Loucy (cell line): ENCODE measurements around the gene EHF.

Experiments used
- H2AFZ ChIP-seq: fragments of 200-600 bp; sonication (generic); 2 replicates; pipeline ENCODE4 v1.6.0; 2016; ENCODE audit warnings: antibody characterized with exemption, mild to moderate bottlenecking, low read length, moderate library complexity
- H3F3A ChIP-seq: fragments of 200-600 bp; 2 replicates; pipeline ENCODE4 v1.6.0; 2016; ENCODE audit warnings: antibody characterized with exemption, low read depth, mild to moderate bottlenecking
- H3K27me3 ChIP-seq: fragments of 200-600 bp; sonication (generic); 2 replicates; pipeline ENCODE4 v1.6.1; 2014; ENCODE audit warnings: low read length, mild to moderate bottlenecking; ENCODE audit not compliant: insufficient read depth, poor library complexity, severe bottlenecking
- H3K36me3 ChIP-seq: fragments of 200-600 bp; sonication (generic); 2 replicates; pipeline ENCODE4 v1.6.1; 2016; ENCODE audit warnings: low read length; ENCODE audit not compliant: insufficient read depth
- H3K4me1 ChIP-seq: fragments of 200-600 bp; sonication (generic); 2 replicates; pipeline ENCODE4 v1.5.1; 2014; ENCODE audit warnings: low read length, mild to moderate bottlenecking; ENCODE audit not compliant: insufficient read depth, poor library complexity, severe bottlenecking
- H3K4me2 ChIP-seq: fragments of 200-600 bp; sonication (generic); 2 replicates; pipeline ENCODE4 v1.6.0; 2014; ENCODE audit warnings: antibody characterized with exemption, low read length, low read depth, mild to moderate bottlenecking; ENCODE audit not compliant: poor library complexity, severe bottlenecking
- H3K4me3 ChIP-seq: fragments of 200-600 bp; sonication (generic); 2 replicates; pipeline ENCODE4 v1.5.1; 2014; ENCODE audit warnings: low read length, mild to moderate bottlenecking, mixed read lengths; ENCODE audit not compliant: poor library complexity, severe bottlenecking
- H3K79me2 ChIP-seq: fragments of 200-600 bp; sonication (generic); 2 replicates; pipeline ENCODE4 v1.6.1; 2014; ENCODE audit warnings: low read length; ENCODE audit not compliant: insufficient read depth
- H3K9ac ChIP-seq: fragments of 200-600 bp; sonication (generic); 2 replicates; pipeline ENCODE4 v1.6.0; 2014; ENCODE audit warnings: mild to moderate bottlenecking, low read depth, low read length, moderate library complexity; ENCODE audit not compliant: poor library complexity, severe bottlenecking
- H3K9me2 ChIP-seq: fragments of 200-600 bp; sonication (generic); replicated peaks from 2 replicates; pipeline ENCODE4 v1.6.1; 2016; ENCODE audit warnings: low read depth, low read length, mixed read lengths
- H3K9me3 ChIP-seq: fragments of 200-600 bp; sonication (generic); 2 replicates; pipeline ENCODE4 v1.6.1; 2014; ENCODE audit warnings: mild to moderate bottlenecking, antibody characterized with exemption, low read length, low read depth; ENCODE audit not compliant: insufficient read depth
- H4K20me1 ChIP-seq: fragments of 200-600 bp; sonication (generic); 2 replicates; pipeline ENCODE4 v1.6.0; 2014; ENCODE audit warnings: antibody characterized with exemption, low read length, mild to moderate bottlenecking; ENCODE audit not compliant: insufficient read depth, poor library complexity, severe bottlenecking
- EZH2phosphoT487 ChIP-seq: fragments of 200-600 bp; IDR thresholded peaks from 2 replicates; pipeline ENCODE4 v1.6.1; 2018; ENCODE audit warnings: antibody characterized with exemption, mild to moderate bottlenecking, moderate library complexity, borderline replicate concordance
- TF ChIP-seq, protein P1 (sequence below): fragments of 200-600 bp; sonication (generic); conservative IDR thresholded peaks from 2 replicates; pipeline ENCODE4 v1.5.1; 2014; ENCODE audit warnings: mild to moderate bottlenecking, antibody characterized with exemption, low read length

Gene EHF

DNA sequence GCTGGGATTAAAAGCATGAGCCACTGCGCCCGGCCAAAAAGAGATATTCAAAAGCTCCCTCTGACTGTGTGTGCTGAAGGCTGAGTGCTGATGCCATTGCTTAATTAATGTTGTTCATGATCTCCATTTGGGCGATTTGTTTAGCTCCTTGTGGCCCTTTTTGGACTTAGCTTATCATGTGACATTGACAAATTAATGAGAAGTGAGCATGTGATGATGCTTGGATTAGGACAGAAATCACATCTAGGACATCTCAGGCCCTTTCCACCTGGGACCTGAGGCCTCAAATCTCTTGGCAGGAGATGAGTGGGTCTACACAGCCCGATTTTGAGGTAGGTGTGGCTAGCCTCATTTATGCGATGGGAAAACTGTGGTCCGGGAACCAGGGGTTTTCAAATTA, 10.4 kb downstream of the EHF start:
- no peak overlapping the region for H2AFZ ChIP-seq
- no peak overlapping the region for H3K4me3 ChIP-seq
- H3K9me3 ChIP-seq, result no peaks in the 10 kb centered on the region
- H3K9ac ChIP-seq, result no peak overlapping the region
- H3K9me2 ChIP-seq, result no peaks in the 10 kb centered on the region
- TF ChIP-seq, protein P1, sequence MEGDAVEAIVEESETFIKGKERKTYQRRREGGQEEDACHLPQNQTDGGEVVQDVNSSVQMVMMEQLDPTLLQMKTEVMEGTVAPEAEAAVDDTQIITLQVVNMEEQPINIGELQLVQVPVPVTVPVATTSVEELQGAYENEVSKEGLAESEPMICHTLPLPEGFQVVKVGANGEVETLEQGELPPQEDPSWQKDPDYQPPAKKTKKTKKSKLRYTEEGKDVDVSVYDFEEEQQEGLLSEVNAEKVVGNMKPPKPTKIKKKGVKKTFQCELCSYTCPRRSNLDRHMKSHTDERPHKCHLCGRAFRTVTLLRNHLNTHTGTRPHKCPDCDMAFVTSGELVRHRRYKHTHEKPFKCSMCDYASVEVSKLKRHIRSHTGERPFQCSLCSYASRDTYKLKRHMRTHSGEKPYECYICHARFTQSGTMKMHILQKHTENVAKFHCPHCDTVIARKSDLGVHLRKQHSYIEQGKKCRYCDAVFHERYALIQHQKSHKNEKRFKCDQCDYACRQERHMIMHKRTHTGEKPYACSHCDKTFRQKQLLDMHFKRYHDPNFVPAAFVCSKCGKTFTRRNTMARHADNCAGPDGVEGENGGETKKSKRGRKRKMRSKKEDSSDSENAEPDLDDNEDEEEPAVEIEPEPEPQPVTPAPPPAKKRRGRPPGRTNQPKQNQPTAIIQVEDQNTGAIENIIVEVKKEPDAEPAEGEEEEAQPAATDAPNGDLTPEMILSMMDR, result no peak
- no peak for TF ChIP-seq EZH2phosphoT487
- no peaks in the 10 kb centered on the region for H4K20me1 ChIP-seq
- H3K36me3 ChIP-seq, result no peaks in the 10 kb centered on the region
- no peaks in the 10 kb centered on the region for H3F3A ChIP-seq
- peaks cover 15% of the 10 kb centered on the region for H3K4me1 ChIP-seq
- no peak overlapping the region for H3K4me2 ChIP-seq
- H3K27me3 ChIP-seq, result no peaks in the 10 kb centered on the region
- H3K79me2 ChIP-seq, result no peaks in the 10 kb centered on the region

DNA sequence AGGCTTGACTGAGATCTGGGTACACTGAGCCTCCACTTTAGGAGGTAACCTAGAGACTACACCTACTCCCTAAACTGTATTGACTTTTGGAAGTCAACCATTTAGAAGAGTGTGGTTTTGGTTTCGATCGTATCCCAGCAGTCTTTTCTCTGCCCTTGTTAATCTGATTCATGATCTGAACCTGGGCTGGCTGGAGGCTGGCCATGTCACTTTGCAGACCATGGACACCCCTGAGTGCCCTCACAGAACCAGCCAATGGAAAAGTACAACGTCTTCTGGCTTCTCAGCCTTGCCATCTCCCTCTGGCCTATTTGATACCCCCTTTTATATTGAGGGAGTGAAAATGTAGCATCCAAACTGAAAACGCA, 10.8 kb downstream of the EHF start:
- TF ChIP-seq, protein P1, result no peak
- no peak for TF ChIP-seq EZH2phosphoT487
- no peaks in the 10 kb centered on the region for H3K79me2 ChIP-seq
- no peaks in the 10 kb centered on the region for H3F3A ChIP-seq
- H3K4me1 ChIP-seq, result peaks cover 15% of the 10 kb centered on the region
- no peaks in the 10 kb centered on the region for H3K27me3 ChIP-seq
- H4K20me1 ChIP-seq, result no peaks in the 10 kb centered on the region
- no peaks in the 10 kb centered on the region for H3K36me3 ChIP-seq
- no peak overlapping the region for H3K4me3 ChIP-seq
- H3K9me2 ChIP-seq, result no peaks in the 10 kb centered on the region
- H2AFZ ChIP-seq, result no peak overlapping the region
- no peaks in the 10 kb centered on the region for H3K9me3 ChIP-seq
- H3K9ac ChIP-seq, result no peak overlapping the region
- no peak overlapping the region for H3K4me2 ChIP-seq

DNA sequence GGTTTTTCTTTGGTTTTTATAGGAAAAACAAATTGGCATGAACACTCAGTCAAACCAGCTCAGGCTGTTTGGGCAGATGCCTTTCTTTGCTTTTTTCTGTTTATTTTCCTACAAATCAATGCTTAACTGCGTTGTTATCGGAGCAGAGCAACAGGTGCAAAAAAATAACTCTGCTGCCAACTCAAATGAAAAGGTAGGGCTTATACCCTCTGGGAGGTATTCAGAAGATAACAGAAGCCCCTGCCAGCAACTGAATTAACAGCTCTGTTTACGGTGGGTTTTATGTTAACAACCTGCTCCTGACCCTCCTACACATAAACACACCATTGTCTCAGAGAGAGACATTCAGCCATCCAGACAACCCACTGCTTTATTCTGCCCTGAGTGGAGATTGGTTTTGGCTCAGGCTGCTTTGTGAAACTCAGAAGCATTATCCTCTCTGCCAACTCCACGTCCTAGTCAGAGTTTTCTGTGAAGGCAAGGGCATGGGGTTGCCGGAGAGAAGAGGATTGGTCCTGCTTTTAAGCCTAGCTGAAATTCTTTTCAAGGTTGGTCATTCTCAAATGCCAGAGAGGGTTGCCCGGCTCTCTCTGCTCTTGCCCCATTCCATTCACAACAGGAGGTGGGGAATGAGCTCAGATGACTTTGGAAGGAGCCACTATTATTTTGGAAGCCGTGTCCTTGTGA, 11.4 kb downstream of the EHF start:
- peaks cover 15% of the 10 kb centered on the region for H3K4me1 ChIP-seq
- no peaks in the 10 kb centered on the region for H4K20me1 ChIP-seq
- no peaks in the 10 kb centered on the region for H3F3A ChIP-seq
- H3K9me2 ChIP-seq, result no peaks in the 10 kb centered on the region
- no peaks in the 10 kb centered on the region for H3K27me3 ChIP-seq
- H3K79me2 ChIP-seq, result no peaks in the 10 kb centered on the region
- no peaks in the 10 kb centered on the region for H3K9me3 ChIP-seq
- H3K9ac ChIP-seq, result no peak overlapping the region
- H2AFZ ChIP-seq, result peak overlapping the region; percentile 57; the same call in 1 of the 2 replicates
- H3K4me3 ChIP-seq, result no peak overlapping the region
- H3K4me2 ChIP-seq, result no peak overlapping the region
- H3K36me3 ChIP-seq, result no peaks in the 10 kb centered on the region
- no peak for TF ChIP-seq EZH2phosphoT487
- TF ChIP-seq, protein P1, result no peak
